HUES6 (cell line): ENCODE measurements around the gene SLC6A14.

Experiments
- H3K27ac ChIP-seq: 2 replicates; pipeline ENCODE4 v1.7.0; 2013; ENCODE audit warnings: low read depth, mild to moderate bottlenecking, low read length, inconsistent platforms
- H3K27me3 ChIP-seq: 2 replicates; pipeline ENCODE4 v1.6.1; 2013; ENCODE audit warnings: low read length; ENCODE audit not compliant: control insufficient read depth, insufficient read depth
- H3K36me3 ChIP-seq: 2 replicates; pipeline ENCODE4 v1.6.1; 2013; ENCODE audit warnings: low read length; ENCODE audit not compliant: control insufficient read depth, insufficient read depth
- H3K4me1 ChIP-seq: 2 replicates; pipeline ENCODE4 v1.6.1; 2013; ENCODE audit warnings: low read length; ENCODE audit not compliant: control insufficient read depth, insufficient read depth
- H3K4me3 ChIP-seq: 2 replicates; pipeline ENCODE4 v1.5.1; 2013; ENCODE audit warnings: low read depth, low read length
- H3K9ac ChIP-seq: one replicate; pipeline ENCODE4 v1.6.1; 2013; ENCODE audit warnings: mild to moderate bottlenecking, low read length
- H3K9me3 ChIP-seq: 2 replicates; pipeline ENCODE4 v1.6.1; 2013; ENCODE audit warnings: low read depth, low read length; ENCODE audit not compliant: control insufficient read depth, insufficient read depth

SLC6A14 gene, protein sequence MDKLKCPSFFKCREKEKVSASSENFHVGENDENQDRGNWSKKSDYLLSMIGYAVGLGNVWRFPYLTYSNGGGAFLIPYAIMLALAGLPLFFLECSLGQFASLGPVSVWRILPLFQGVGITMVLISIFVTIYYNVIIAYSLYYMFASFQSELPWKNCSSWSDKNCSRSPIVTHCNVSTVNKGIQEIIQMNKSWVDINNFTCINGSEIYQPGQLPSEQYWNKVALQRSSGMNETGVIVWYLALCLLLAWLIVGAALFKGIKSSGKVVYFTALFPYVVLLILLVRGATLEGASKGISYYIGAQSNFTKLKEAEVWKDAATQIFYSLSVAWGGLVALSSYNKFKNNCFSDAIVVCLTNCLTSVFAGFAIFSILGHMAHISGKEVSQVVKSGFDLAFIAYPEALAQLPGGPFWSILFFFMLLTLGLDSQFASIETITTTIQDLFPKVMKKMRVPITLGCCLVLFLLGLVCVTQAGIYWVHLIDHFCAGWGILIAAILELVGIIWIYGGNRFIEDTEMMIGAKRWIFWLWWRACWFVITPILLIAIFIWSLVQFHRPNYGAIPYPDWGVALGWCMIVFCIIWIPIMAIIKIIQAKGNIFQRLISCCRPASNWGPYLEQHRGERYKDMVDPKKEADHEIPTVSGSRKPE

DNA sequence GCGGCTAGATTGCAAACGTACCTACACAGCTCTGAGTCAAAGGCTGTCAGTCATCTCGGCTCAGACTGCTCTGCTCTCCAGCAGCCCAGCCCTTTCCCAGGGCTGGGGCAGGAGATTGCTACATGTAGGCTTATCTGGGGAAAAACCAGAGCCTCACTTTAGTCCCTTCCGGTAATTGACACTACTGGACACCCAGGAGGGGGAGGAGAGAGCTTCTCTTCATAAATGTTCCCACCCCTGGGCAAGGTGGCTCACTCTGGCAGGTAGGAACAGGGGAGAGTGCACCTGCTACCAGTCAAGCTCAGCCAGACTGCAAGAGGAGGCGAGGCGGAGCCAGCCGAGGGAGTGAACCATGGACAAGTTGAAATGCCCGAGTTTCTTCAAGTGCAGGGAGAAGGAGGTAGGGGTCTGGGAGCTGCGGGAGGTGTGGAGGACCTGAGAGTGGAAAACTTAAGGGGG, at the start of gene SLC6A14:
SLC6A14 (plus strand) TSS at position 249 of the 459 bp plus-strand sequence; CDS start at position 353, 104 bp downstream.
- H3K27ac ChIP-seq = no peak within 1 kb of the TSS

GRCh38 chrX:116395752-116396151, 40.7 kb upstream of the SLC6A14 start:
- no peak overlapping the region for H3K27ac ChIP-seq
- H3K4me3 ChIP-seq = no peak overlapping the region

More for the DNA sequence above, at the start of gene SLC6A14:
- Histone ChIP-seq H3K4me3 (no peak within 1 kb of the TSS), H3K27me3 (peaks cover 14% of the 10 kb centered on the region; the same call in 1 of the 2 replicates), H3K9ac (no peak within 1 kb of the TSS), H3K36me3 (no peaks in the 10 kb centered on the region), H3K9me3 (no peaks in the 10 kb centered on the region), H3K4me1 (no peaks in the 10 kb centered on the region)

DNA sequence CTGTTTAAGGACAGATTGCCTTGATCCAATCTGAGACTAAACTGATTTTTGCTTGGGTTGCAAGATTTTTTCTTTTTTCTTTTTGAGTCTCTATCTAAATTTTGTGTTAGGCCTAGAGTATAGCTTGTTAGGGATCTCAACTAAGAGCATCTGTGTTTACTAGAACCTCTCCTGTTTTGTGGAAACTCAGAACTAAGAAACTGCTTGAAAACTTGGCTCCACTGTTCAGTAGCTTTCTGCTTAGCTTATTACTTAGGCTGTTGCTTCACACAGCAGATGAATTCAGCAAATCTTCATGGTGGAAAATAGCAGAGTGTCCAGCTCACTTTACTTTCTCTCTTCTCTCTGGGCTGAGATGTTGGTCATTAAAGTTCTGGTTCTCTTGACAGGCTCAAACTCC, 36.7 kb upstream of the SLC6A14 start:
- H3K4me1 ChIP-seq = no peaks in the 10 kb centered on the region
- no peaks in the 10 kb centered on the region; the same call in 1 of the 2 replicates for H3K9me3 ChIP-seq
- peaks cover 3% of the 10 kb centered on the region; the same call in 1 of the 2 replicates for H3K27me3 ChIP-seq
- H3K4me3 ChIP-seq = no peak overlapping the region
- H3K36me3 ChIP-seq = no peaks in the 10 kb centered on the region
- H3K9ac ChIP-seq = no peak overlapping the region
- no peak overlapping the region for H3K27ac ChIP-seq

More at GRCh38 chrX:116395752-116396151, 40.7 kb upstream of the SLC6A14 start:
- H3K27me3 ChIP-seq = no peaks in the 10 kb centered on the region; the same call in 1 of the 2 replicates
- H3K9me3 ChIP-seq = no peaks in the 10 kb centered on the region; the same call in 1 of the 2 replicates
- no peaks in the 10 kb centered on the region for H3K4me1 ChIP-seq
- no peaks in the 10 kb centered on the region for H3K36me3 ChIP-seq
- no peak overlapping the region for H3K9ac ChIP-seq

GRCh38 chrX:116409219-116409618, 27.2 kb upstream of the SLC6A14 start:
- Histone ChIP-seq H3K9me3 (peaks cover 20% of the 10 kb centered on the region), H3K4me3 (no peak overlapping the region), H3K4me1 (no peaks in the 10 kb centered on the region), H3K9ac (no peak overlapping the region), H3K27me3 (peaks cover 4% of the 10 kb centered on the region; the same call in 1 of the 2 replicates), H3K27ac (no peak overlapping the region), H3K36me3 (no peaks in the 10 kb centered on the region)

DNA sequence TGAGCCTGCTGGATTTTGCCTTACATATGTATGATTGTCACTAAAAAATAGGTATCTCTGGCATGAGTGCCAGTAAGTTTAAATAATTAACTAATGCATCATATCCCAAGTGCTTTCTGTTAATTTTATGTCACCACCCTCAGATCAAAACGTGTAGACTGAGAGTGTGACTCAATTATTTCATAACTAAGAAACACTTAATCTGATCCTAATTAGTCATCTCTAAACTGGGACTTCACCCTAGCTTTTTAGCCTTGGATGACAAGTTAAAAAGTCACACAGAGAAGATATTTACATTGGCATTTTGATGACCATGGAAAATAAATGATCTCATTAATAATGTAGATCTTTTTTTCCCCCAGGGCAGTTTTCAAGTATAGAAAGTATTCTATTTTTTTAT, 23.1 kb upstream of the SLC6A14 start:
- no peak overlapping the region for H3K9ac ChIP-seq
- H3K27ac ChIP-seq = no peak overlapping the region
- peaks cover 4% of the 10 kb centered on the region; the same call in 1 of the 2 replicates for H3K27me3 ChIP-seq
- H3K36me3 ChIP-seq = no peaks in the 10 kb centered on the region
- no peaks in the 10 kb centered on the region for H3K4me1 ChIP-seq
- H3K9me3 ChIP-seq = peaks cover 20% of the 10 kb centered on the region
- H3K4me3 ChIP-seq = no peak overlapping the region

DNA sequence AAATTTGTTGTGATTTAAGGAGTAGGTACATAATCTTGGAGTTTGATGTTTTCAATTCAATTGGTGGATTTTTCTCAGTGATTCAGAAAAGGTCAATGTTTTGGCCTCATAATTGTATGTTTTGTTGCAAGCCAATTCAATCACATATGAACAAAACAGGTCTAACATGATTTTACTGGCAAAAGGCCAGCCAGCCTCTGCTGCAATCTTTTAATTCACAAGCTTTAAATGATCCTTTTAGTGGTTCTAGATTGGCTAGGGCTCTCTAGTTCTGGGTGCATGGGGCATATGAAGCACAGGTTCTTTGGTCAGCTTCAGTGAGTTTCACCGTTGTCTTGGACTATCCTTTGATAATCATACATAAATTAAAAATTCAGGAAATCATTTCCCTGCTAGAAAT, 19.2 kb upstream of the SLC6A14 start:
- Histone ChIP-seq H3K9me3 (peaks cover 2% of the 10 kb centered on the region; the same call in 1 of the 2 replicates), H3K27ac (no peak overlapping the region), H3K4me1 (no peaks in the 10 kb centered on the region), H3K36me3 (no peaks in the 10 kb centered on the region), H3K27me3 (no peaks in the 10 kb centered on the region; the same call in 1 of the 2 replicates), H3K9ac (no peak overlapping the region), H3K4me3 (no peak overlapping the region)

- Histone ChIP-seq H3K4me1 (no peaks in the 10 kb centered on the region), H3K9me3 (no peaks in the 10 kb centered on the region), H3K36me3 (no peaks in the 10 kb centered on the region), H3K27me3 (peaks cover 3% of the 10 kb centered on the region; the same call in 1 of the 2 replicates), H3K4me3 (no peak overlapping the region), H3K9ac (no peak overlapping the region), H3K27ac (no peak overlapping the region)
Observed at GRCh38 chrX:116417968-116418367, 18.4 kb upstream of the SLC6A14 start.

DNA sequence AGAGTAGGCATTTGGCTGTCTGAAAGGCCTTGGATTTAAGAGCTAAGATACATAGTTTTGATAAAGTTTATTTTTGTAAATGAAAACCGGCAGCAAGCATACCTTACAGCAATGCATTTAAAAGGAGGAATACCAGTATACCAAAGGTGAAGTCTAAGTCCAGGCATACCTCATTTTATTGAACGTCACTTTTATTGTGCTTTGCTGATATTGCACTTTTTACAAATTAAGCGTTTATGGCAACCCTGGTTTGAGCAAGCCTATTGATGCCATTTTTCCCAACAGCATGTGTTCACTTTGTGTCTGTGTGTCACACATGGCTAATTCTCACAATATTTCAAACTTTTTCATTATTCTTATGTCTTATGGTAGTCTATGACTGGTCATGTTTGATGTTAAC, 8.4 kb upstream of the SLC6A14 start:
- Histone ChIP-seq H3K9me3 (no peaks in the 10 kb centered on the region), H3K9ac (no peak overlapping the region), H3K4me1 (no peaks in the 10 kb centered on the region), H3K4me3 (no peak overlapping the region), H3K36me3 (no peaks in the 10 kb centered on the region), H3K27me3 (peaks cover 4% of the 10 kb centered on the region; the same call in 1 of the 2 replicates), H3K27ac (no peak overlapping the region)

GRCh38 chrX:116435597-116435996, 809 bp upstream of the SLC6A14 start:
- Histone ChIP-seq H3K27me3 (peaks cover 10% of the 10 kb centered on the region; the same call in 1 of the 2 replicates), H3K9me3 (no peaks in the 10 kb centered on the region), H3K27ac (no peak overlapping the region), H3K4me1 (no peaks in the 10 kb centered on the region), H3K36me3 (no peaks in the 10 kb centered on the region), H3K4me3 (no peak overlapping the region), H3K9ac (no peak overlapping the region)

DNA sequence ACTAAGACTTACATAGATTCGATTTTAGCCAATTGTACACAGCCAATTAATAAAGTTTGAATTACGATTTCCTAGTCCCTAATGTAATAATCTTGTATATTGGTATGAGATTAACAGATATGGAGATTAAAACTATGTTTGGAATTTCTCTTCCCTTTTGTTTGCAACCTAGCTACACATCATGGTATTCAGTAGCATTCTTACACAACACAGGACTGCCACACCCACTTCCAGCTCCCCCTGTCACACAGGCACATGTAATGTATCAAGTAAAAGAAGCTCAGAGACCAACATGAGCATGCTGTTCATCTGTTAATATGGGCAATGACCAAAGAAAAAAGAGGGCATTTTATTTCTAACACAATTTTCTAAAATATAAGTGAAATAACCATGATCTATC, 12.8 kb downstream of the SLC6A14 start:
- H3K4me1 ChIP-seq = no peaks in the 10 kb centered on the region
- no peaks in the 10 kb centered on the region for H3K36me3 ChIP-seq
- no peak overlapping the region for H3K27ac ChIP-seq
- H3K27me3 ChIP-seq = no peaks in the 10 kb centered on the region; the same call in 1 of the 2 replicates
- H3K9ac ChIP-seq = no peak overlapping the region
- H3K4me3 ChIP-seq = no peak overlapping the region
- no peaks in the 10 kb centered on the region for H3K9me3 ChIP-seq

DNA sequence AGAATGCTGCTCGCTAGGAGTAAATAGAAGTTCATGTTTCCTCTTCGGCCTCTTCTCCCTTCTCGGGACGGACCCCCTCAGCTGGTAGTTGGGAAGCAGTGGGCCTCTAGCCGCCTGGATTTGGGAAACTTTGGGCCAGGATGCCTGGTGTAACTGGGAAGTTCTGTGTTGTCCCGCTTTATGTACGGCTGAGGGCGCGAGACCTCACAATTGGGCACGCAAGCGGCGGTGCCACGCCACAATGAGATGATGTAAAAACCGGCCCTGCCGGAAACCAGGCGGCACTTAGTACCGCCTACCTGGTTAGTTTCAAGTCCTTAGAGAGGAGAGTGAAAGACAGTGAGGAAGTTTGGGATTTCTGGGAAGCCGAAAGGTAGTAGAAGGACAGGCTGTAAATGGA, 26.4 kb downstream of the SLC6A14 start, which contains the start of gene CT83:
CT83 (minus strand) TSS at position 155 of the 400 bp plus-strand sequence; CDS start at position 35, 120 bp downstream.
- no peaks in the 10 kb centered on the region for H3K9me3 ChIP-seq
- H3K9ac ChIP-seq = no peak within 1 kb of the TSS
- no peaks in the 10 kb centered on the region for H3K36me3 ChIP-seq
- H3K27me3 ChIP-seq = peaks cover 6% of the 10 kb centered on the region; the same call in 1 of the 2 replicates
- H3K27ac ChIP-seq = no peak within 1 kb of the TSS
- peak within 1 kb of the TSS; percentile 40; the same call in 1 of the 2 replicates for H3K4me3 ChIP-seq
- no peaks in the 10 kb centered on the region for H3K4me1 ChIP-seq
